GM18526 (cell line): ENCODE measurements around the gene PCTP.

Experiments used
- POLR2A ChIP-seq: IDR thresholded peaks from 3 replicates; pipeline ENCODE4 v1.6.1; 2011; ENCODE audit not compliant: insufficient read length; ENCODE audit errors: extremely low read depth

The PCTP gene

DNA sequence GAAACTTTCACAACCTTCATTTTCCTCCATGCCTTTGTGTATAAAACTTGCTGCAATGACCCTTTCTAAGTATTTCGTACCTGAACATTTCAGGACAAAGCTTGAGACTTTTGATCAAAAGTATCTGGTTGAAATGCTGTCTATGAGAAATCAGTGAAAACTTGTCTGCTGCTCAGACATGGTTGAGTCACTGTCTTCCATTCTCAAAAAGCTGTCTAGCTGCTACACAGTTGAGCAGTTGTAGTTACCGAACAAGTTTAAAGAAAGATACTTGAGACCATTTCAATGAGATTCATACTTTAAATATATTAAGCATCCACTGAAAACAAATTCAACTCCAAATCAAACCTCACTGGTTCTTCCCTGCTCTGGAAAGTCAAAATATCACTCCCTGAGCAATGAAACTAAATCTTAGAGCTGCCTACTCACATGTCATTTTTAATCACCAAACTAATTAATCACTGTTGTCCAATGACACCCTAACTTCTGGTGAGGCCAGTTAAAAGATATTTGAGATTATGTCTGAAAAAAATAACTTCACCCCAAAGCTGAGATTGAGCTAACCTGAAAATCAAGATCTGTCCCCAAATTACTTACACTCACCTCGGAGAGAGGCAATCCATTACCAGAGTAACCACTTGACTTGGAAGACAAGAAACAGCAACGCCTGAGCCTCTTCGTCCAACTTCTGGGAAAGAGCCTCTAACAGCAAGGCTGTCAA lies 28.7 kb upstream of the PCTP start:
- TF ChIP-seq POLR2A, result no peak

DNA sequence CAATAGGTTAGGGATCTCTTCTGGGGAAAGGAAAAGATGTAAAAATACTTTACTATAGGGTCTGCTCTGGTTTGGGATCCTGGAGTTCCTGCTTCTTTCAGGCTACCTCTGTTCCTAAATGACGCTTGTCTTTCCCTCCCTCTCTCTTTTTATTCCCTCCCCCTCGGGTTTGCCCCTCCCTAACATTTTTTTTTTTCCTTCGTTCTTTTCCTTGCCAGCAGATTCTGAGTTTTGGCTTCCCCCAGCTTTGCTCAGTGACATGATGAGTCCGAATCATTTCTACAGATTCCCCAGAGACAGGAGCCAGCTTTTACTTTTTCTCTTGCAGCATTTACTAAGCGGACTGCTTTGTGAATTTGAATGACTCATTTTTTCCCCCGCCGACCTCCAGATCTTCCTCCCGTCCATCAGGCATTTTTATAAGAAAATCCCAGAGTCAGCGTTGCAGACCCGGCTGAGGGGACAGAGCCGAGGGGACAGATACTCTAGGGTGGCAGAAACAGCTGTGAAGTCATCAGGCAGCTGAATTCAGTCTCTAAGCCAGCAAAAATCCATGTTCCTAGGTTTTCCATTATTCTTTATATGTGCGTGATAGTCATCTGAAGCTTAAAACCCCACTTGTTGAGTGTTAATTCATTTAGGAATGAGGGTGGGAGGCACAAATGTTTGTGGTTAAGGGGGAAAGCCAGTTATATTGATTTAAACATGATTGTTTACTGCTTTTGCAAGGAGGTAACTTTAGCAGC lies 27.9 kb upstream of the PCTP start, which contains the start of gene TMEM100:
TMEM100 (minus strand) TSS at position 123 of the 746 bp plus-strand sequence. CDS start 1,794 bp downstream, outside the sequence.
- no peak for TF ChIP-seq POLR2A

DNA sequence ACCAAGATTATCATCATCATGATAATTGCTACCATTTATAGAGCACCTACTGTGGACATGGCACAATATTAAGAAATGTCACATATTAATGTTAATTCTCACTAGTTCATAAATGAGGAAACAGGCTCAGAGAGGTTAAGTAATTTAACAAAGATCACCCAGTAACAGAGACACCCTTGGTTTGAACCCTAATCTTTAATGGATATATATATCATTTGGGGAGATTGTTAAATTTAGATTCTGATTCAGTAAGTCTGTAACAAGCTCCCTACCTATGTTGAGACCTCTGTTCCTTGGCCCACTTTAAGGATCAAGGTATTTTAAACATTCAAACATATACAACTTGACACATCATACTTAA lies 27.4 kb upstream of the PCTP start:
- TF ChIP-seq POLR2A, result no peak

DNA sequence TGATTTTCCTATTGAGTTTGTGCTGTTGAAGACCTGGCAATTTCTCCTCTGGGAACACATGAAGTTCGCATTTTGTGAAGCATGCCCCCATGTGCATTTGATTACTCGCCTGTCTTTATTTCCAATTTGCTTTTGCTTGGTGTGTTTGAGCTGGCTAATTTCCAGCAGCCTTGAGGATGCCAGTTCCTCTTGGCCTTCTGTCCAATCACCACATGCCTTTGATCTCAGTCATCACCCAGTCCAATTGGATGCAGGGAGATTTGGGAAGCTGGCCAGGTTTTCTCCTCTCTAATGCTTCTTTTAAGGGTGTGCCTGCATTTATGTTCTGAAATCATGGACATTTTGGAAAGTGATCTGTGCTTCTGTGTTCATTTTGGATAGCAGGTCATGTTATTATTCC lies 24.4 kb upstream of the PCTP start:
- no peak for TF ChIP-seq POLR2A

DNA sequence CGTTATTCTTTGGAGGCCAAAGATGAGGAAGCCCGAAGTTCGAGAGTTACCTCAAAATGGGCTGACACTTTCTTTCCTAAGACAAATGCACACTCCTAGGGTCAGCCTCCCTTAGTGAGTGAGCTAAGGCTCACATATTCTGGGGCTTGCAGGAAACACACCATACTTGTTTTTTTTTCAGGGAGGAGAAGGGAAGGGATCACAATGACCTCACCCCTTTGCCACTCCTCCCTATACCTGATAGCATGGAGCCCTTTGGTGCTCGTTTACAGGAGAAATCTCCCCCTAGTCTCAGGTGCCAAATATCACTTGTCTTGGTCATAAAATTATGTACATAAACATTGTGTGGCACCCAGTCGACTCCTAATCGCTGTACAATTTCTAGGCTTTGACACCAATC lies 23.6 kb upstream of the PCTP start:
- no peak for TF ChIP-seq POLR2A

DNA sequence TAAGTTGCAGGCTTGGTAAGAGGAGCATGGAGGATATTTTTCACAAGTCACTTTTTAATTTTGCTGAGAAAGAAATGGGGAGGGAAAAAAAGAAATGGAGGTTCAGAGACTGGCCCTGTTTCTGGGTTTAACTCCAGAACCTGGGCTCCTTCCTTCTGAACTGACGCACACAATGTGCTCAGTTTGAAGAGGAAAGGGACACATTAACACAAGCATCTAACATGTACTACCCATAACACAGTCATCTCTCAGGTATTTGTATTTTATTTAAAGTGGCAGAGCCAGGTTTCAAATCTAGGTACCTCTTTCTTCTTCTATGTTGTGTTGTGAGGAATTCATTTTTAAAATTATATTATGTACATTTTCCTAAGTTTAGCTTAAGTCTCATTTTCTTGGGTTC lies 22.9 kb upstream of the PCTP start:
- no peak for TF ChIP-seq POLR2A

DNA sequence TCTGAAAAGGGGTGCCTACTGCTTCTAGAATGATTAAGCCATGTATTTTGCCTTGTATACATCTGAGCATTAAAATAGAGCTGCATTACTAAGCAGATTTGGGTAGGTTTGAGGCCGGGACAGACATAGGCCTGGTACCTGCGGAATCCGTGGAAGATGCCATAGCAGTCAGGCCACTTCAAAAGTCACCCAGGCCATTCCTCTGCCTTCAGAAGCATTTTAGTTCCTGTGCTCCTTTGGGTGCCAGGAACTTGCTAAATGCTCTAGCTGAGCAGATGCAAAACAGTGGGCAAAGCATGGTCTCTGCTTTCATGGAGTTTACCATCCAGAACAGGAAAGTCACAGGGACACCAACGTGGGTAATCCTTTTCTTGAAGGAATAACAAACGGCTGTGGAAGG lies 22.5 kb upstream of the PCTP start:
- TF ChIP-seq POLR2A, result no peak

DNA sequence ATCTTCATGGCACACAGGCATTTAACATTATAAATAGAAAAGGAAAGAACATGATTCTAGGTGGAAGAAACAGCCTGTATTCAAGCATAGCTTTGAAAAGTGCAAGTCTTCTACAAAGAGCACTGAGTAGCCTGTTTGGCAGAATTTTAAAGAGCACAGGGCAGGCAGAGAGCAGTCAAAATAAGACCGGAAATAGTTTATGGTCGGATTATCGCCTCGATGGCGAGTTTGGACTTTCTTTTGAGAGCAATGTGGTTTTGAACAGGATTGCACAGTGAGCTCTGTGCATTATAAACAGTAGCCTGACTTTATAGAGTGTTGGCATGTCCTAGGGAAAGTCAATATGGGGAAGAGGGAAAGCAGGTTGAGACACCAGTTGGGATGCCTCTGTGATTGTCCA lies 22.0 kb upstream of the PCTP start:
- no peak for TF ChIP-seq POLR2A

DNA sequence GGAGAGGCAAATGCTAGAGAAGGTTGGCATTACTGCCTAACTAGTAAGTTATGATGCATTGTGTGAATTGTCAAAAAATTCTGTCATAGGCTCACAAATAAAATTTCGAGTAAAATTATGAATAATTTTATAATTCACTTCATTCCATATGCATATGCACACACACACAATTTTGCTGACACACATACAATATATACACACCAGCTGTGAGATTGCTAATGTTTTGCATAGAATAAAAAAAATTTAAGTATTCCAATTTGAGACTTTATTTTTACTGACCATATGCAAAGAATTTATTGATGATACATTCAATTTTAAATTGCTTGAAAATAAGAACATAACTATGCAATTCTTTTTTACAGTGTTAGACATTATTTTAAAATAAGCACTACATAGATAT lies 21.4 kb upstream of the PCTP start:
- no peak for TF ChIP-seq POLR2A

DNA sequence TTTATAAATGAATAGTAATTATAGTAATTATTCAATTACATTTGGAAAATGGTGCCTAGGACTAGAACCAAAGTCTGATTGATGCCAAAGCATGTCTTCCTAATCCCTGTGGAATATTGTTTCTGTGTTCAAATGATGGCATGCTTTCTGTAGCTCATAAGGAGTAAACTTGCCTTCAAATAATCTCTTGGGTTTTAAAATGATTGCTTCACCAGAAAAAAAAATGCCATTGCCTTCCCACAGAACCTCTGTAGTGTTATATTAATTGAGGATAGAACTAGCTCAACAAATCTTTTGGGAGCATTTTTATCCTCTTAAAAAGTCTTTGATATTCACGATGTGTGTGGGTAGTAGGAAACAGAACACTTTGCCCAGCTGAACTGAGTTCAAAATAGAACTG lies 20.5 kb upstream of the PCTP start:
- no peak for TF ChIP-seq POLR2A

DNA sequence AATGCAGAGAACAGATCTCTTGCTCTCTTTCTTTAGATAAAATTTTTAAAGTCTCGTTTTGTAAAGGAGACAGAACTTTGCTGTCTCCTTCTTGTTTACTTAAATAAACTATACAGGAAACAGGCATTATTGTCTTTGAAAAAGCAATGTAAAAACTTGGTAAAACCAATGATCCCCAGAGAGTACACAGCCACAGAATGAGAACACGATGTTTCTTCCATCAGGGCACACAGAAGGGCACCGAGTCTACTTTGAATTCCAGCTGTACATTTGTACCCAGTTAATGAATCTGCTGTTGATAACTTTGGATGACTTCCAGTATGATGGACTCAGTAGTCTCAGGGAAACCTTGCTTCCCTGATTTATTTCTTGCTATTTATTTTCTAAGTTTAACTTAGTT lies 20.0 kb upstream of the PCTP start:
- no peak for TF ChIP-seq POLR2A

DNA sequence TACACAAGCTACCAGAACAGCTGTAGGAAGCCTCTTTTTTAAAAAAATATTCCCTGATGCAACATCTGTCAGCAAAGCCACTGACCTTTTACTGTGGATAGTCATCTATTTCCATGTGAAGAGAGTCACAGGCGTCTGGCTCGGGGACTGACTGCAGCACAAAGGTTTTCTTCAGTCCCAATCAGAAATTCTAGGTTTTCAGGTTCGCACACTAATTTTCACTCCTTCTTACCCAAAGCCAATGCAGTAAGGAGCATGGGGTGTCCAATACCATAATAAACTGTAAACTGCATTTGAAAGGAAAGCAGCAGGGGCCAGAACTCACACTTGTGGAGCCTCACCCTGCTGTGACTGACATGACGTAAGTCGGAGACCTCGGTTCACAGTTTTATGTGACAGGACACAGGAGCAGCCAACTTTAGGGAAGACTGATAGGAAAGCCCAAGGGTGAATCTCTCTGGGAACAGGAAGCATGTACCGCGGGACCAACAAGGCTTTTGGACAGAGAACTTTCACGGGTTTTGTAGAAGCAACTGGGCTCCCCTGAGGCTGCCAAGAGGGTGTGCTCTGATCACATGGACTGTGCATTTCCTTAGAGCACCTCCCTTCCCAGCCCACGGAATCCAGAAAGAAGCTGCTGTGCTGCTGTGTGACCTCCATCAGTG lies 19.1 kb upstream of the PCTP start:
- no peak for TF ChIP-seq POLR2A

DNA sequence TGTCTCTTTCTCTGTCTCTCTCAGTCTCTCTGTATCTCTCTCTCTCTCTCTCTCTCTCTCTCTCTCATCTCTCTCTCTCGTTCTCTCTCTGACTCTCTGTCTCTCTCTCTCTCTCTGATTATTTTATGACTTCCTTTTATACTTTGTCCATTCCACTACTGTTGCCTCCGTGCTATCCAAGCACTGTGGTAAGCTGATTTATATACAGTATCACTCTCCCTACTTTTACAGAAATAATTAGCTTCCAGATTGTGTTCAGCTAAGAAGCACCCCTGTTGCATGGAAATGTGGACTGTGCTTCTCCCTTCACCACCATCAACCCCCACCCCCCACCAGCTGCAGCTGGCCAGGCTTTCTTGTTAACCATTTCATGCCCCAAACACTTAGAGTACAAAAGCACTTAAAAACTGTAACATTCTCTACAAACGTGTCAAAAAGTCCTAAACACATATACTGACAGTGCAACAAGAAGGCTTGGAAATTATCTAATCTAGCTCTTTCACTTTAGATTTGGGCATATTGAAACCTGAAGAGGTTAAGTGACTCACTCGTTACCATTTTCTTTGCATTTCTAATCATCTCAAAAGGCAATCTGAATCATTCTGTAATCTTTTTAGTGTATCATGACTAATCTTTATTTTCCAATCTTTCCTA lies 16.6 kb upstream of the PCTP start:
- no peak for TF ChIP-seq POLR2A

DNA sequence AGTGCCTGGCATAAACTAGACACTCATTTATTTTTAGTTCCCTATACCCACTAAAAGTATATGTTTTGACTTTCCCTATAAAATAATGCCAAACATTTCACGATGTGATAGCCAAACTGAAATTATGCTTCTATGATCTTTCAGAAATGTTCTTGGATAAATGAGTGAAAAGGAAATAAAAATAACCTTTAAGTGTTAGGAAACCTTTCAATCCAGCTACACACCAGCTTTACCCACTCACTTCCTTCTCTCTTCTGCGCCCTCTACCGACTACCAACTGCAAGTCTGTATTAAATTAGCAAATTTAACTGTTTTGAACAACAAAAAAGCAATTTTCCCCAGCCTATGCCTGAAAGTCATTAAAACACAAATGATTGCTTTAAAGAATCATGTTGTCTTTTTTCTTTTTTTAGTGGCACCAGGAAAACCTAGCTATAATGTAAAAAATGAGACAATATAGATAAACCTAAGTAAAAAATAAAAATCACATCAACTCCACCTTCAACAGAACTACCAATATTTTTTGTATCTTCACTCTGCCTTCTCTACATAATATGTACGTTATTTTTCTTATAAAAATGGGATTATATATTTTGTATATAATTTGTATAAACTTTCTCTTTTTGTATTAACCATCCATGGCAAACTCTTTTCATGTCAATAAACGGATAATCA lies 15.0 kb upstream of the PCTP start:
- no peak for TF ChIP-seq POLR2A

DNA sequence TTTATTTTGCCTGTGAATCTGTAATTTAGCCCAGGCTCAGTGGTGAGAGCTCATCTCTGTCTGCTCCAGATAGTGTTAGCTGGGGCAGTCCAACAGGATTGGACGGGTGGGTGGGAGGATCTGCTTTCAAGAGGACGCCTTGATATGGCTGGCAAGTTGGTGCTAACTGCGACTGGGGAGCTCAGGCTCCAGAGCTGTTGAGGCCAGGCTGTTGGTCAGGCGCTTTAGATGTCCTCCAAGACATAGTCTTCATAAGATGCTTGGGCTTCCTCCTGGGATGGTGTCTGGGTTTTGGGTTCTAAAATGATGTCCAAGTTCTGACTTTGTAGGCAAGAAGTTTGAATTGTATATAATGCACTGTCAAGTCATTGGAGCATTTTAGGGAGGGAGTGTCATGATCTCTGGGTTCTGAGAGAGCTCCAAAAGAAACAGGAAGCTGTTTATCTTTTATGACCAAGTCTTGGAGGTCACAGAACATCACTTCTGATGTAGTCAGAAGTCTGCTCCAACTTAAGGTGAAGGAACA lies 12.8 kb upstream of the PCTP start:
- no peak for TF ChIP-seq POLR2A

DNA sequence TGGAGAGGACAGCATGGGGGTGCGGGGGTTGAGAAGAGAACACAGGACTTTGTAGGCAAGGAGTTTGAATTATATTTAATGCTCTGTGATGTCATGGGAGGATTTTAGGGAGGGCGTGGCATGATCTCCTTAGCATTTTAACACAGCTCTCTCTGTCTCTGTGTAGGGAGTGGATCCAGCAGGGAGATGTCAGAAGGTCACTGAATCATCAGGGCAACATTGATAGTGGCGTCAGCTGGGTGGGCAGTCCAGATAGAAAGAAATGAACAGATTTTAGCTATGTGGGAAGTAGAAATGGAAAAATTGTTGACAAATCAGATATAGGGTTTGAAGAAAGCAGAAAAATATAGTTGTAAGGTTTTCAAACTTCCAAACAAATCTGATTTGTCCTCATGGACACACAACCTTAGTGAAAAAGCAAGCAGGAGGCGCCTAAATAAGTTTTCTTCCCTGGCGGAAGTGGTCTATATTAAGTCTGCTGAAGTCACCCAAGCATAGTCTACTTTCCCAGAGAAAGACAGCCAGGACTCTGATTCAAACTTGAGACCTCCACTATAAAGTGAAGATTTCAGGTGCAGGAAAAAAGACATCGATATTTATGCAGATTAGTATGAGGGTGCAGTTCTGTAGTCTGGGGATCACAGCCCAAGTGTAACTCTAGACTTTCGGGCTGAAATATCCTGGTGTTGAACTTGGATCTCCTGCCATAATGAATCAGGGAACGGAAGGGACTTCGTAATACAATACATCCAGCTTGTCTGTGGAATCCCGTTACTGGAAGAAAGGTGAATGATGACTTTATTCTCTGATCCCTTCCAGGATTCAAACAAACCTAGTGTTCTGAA lies 10.1 kb upstream of the PCTP start:
- TF ChIP-seq POLR2A, result no peak
